GM21717 (cell line): ENCODE results near the gene VPS35.
"Not testable (repeated sequence)": the region's sequence is repeated elsewhere in the genome, so short reads cannot be mapped to it uniquely, and the experiment has no call there.

Experiments
- ATAC-seq: cut with Tn5 transposase; IDR thresholded peaks from one replicate; pipeline ENCODE4 v1.9.1; 2021; ENCODE audit warnings: mild to moderate bottlenecking, moderate library complexity; ENCODE audit not compliant: unreplicated experiment

Gene VPS35

GRCh38 chr16:46673320-46674013 lies 15.5 kb downstream of the VPS35 start:
- peak; percentile 80 for ATAC-seq

- no peak for ATAC-seq
Observed at GRCh38 chr16:46662123-46662522, 26.9 kb downstream of the VPS35 start.

DNA sequence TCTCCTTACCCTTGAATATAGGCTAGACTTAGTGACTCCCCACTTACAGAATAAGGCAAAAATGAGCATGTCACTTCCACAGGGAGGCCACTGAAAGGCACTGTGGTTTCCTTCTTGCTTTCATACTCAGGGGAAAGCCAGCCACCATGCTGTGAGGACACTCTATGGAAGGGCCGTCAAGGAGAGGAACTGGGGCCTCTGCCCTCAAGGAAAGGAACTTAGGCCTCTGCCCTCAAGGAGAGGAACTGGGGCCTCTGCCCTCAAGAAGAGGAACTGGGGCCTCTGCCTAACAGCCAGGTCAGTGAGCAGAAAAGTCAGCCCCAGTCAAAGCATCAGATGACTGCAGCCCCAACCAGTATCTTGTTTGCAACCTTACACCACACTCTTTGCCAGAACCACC lies 30.1 kb downstream of the VPS35 start:
- ATAC-seq = peak; percentile 95

DNA sequence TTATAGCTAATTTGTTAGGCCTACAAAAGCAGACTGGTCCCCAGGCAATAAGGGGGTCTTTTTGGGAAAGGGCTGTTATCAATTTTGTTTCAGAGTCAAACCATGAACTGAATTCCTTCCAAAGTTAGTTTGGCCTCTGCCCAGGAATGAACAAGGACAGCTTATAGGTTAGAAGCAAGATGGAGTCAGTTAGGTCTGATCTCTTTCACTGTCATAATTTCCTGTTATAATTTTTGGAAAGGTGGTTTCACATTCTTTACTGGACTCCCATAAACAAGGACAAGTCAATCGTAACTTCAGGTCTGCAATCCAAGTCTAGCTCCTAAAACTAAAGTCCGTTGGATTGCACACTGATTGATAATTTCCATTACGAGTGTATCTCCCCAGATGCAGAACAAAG lies 37.7 kb downstream of the VPS35 start:
- ATAC-seq = no peak

DNA sequence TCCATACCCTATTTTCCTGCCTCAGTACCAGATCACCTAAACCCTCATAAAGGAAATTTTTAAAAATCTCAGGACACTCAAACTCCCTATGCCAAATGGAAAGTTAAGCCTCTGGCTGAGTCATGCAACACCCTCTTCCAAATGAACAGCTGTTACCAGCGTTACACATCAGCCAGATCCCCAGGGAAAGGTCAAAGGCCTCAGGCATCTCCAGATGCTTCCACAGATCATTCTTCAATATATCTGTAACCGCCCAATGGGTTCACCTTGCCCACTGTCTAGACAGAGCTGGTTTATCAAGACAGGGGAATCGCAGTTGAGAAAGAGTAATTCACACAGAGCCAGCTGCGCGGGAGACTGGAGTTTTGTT lies 38.7 kb downstream of the VPS35 start:
- ATAC-seq = no peak

GRCh38 chr16:46649588-46650253 lies 39.3 kb downstream of the VPS35 start:
- ATAC-seq = no peak

- no peak for ATAC-seq
Observed at GRCh38 chr16:46648656-46649055, 40.3 kb downstream of the VPS35 start.

- no peak for ATAC-seq
Observed at GRCh38 chr16:46638947-46639925, 49.7 kb downstream of the VPS35 start.

DNA sequence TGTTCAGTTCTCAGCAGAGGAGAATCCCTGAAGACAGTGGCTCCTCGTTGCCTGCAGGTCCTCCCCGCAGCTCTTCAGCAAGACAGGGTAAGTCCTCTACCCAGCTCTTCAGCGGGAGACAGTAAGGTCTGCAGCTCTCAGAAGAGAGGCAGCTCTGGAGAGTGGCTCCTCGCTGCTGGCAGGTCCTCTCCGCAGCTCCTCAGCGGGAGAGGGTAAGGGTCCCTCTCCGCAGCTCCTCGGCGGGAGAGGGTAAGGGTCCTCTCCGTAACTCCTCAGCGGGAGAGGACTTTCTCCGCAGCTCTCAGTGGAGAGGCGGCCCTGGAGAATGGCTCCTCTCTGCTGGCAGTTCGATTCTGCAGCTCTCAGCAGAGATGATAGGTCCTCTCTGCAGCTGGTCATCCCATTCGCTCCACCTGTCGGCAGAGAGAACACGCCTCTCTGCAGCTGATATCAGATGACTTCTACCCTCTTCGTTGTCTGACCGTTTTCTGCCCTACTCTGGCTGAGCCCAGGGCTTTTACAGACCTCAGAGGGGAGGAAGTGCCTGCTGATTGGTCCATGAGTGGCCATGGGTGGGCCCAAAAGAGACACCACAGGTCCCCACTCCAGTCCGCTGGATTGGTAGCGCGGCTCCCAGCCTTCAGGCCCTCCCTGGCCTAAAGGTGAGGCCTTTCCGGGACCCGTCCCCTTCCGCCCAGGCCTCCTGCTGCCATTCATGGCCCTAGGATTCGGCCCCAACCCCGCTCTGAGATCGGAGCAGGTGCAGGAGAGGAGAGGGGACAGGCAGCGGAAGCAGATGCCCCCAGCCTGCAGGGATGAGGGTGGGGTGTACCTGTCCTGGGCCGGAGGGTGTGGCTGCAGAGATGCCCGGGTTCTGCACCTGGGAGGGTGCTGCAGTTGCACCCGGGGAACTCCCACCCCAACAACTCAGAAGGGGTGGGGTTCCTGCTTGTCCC lies 55.9 kb downstream of the VPS35 start:
- ATAC-seq = no peak

- no peak for ATAC-seq
Observed at GRCh38 chr16:46629331-46630219, 59.4 kb downstream of the VPS35 start.

DNA sequence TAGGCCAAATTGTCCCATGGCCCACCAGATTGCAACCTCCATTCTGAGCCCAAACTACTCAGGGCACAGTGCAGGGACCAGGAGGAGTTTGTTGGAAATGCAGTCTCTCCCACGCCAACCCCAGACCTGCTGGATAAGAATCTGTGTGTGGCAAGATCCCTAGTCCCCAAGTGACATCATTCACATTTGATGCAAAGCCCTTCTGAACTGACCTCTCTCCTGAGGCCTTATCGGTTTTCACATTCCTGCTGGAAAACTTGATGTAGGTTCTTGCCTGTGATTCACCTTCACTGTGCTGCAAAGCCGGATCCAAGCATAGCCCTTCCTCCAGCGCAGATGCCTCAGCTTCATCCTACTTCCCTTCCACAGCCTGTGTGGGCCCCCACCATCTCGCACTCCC lies 61.2 kb downstream of the VPS35 start:
- ATAC-seq = no peak

DNA sequence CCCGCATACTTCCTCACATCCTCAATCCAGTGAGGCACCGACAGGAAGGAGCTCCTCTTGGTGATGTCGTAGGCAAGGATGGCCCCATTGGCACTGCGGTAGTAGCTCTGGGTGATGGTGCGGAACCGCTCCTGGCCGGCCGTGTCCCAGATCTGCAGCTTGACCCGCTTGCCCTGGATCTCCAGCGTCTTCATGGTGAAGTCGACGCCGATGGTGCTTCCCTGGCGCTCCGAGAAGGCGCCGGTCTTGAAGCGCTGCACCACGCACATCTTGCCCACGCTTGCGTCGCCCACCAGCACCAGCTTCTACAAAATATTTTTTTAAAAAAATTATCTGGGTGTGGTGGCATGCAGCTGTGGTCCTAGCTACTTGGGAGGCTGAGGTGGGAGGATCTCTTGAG lies 62.3 kb downstream of the VPS35 start:
- not testable (repeated sequence) for ATAC-seq

DNA sequence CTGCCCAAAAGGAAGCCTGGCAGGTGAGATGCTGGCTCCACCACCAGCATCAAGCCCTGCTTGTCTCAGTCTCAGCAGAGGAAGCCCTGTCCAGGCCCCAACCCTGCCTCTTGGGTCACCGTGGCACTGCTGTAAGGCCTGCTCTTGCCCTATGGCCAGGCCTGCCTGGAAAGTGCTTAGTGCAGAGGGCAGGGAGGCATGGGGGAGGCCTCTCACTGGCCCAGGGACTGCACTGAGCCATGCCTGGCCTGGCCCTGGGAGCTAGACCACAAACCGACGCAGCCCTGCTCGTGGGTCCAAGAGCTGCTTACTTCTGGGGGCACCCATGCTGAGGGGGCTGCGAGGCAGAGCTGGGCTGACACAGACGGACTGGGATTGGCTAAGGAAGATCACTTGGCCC lies 64.1 kb downstream of the VPS35 start:
- not testable (repeated sequence) for ATAC-seq

GRCh38 chr16:46623707-46624106 lies 65.3 kb downstream of the VPS35 start:
- ATAC-seq = not testable (repeated sequence)

GRCh38 chr16:46623246-46623645 lies 65.7 kb downstream of the VPS35 start:
- ATAC-seq = not testable (repeated sequence)

GRCh38 chr16:46621934-46622676 lies 66.9 kb downstream of the VPS35 start:
- no peak for ATAC-seq

DNA sequence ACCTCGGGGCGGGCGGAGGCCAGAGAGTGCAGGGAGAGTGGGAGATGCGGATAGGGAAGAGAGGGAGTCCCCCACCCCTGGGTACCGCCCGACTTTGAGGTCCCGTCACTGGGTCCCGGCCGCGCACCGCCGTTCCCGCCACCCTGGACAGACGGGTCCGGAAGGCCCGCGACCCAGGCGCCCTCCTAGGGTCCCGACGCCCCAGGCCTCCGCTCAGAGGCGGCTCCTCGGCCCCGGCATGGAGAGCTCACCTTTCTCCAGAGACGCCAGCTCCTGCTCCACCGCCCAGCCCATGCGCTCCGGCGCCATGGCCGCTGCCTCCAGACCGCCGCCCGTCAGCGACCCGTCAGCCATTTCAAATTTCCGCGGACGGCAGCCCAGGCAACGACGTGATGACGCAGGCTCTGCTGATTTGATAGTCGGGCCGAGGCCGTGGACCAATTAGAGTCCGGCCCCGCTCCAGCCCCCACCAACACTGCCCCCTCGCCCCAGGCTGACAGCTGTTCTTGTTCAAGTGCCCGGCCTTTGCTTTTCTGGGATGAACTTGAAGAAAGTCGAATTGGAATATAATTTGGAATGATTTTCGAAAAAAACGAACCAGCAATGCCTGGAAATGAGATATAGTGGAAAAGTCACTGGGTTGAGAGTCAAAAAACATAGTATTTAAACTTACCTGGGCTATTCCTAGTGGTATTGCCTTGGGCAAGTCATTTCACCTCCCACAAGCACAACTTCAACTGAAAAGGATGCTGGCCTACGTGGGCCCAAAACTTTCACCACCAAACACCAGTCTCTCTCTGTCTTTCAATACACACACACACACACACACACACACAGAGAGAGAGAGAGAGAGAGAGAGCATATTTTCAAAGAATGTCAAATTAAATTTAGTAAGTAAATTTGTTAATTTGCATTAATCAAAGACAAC lies 67.7 kb downstream of the VPS35 start, which contains the start of gene SHCBP1:
TSS of gene SHCBP1 (minus strand) at position 374 of the 928 bp plus-strand sequence. CDS start at position 354, 20 bp downstream.
- peak; percentile 89 for ATAC-seq
